Memory B cell (primary cell): Measurements from ENCODE around the gene EIF1AD.
"Not testable (repeated sequence)": the region's sequence is repeated elsewhere in the genome, so short reads cannot be mapped to it uniquely, and the experiment has no call there.

Source experiments
- ATAC-seq: fragments of 150-1000 bp; cut with Tn5 transposase; 2 replicates; pipeline ENCODE4 v1.10.0; 2021; ENCODE audit warnings: low read depth, mild to moderate bottlenecking, moderate library complexity
- DNase-seq, 2 donors: peaks; one replicate each; pipeline ENCODE4 v3.0.0; 2022; ENCODE audit warnings: low spot score in 2 of 2
- H3K27ac Mint-ChIP-seq: one replicate; pipeline ENCODE4 v1.8.0; 2022; ENCODE audit warnings: mild to moderate bottlenecking, moderate library complexity, mixed read lengths
- H3K27me3 Mint-ChIP-seq: one replicate; pipeline ENCODE4 v1.8.0; 2022; ENCODE audit warnings: mixed read lengths
- H3K36me3 Mint-ChIP-seq: one replicate; pipeline ENCODE4 v1.8.0; 2022; ENCODE audit warnings: mild to moderate bottlenecking, mixed read lengths
- H3K4me1 Mint-ChIP-seq: one replicate; pipeline ENCODE4 v1.8.0; 2022; ENCODE audit warnings: mixed read lengths
- H3K4me3 Mint-ChIP-seq: one replicate; pipeline ENCODE4 v1.8.0; 2022; ENCODE audit warnings: mild to moderate bottlenecking, moderate library complexity, mixed read lengths
- H3K9me3 Mint-ChIP-seq: one replicate; pipeline ENCODE4 v1.8.0; 2022; ENCODE audit warnings: mixed read lengths

EIF1AD gene

GRCh38 chr11:65960824-65961266, 41.1 kb downstream of the EIF1AD start:
- Mint-ChIP-seq H3K4me1 (peaks cover 32% of the 10 kb centered on the region), H3K4me3 (peak overlapping the region; percentile 98), H3K27ac (peak overlapping the region; percentile 96), H3K9me3 (no peaks in the 10 kb centered on the region), H3K36me3 (peaks cover 21% of the 10 kb centered on the region), H3K27me3 (no peaks in the 10 kb centered on the region)
- ATAC-seq: no peak
- DNase-seq: no peak

- Mint-ChIP-seq H3K27ac (no peak overlapping the region), H3K9me3 (no peaks in the 10 kb centered on the region), H3K27me3 (no peaks in the 10 kb centered on the region), H3K36me3 (peaks cover 9% of the 10 kb centered on the region), H3K4me3 (no peak overlapping the region), H3K4me1 (peaks cover 26% of the 10 kb centered on the region)
- ATAC-seq: no peak
- DNase-seq: no peak
Observed at GRCh38 chr11:65958774-65959420, 43.1 kb downstream of the EIF1AD start.

- no peak for ATAC-seq
- DNase-seq: no peak
- Mint-ChIP-seq H3K9me3 (no peaks in the 10 kb centered on the region), H3K27ac (no peak overlapping the region), H3K27me3 (no peaks in the 10 kb centered on the region), H3K4me3 (no peak overlapping the region), H3K36me3 (peaks cover 9% of the 10 kb centered on the region), H3K4me1 (peaks cover 26% of the 10 kb centered on the region)
Observed at GRCh38 chr11:65958291-65958690, 43.7 kb downstream of the EIF1AD start.

GRCh38 chr11:65954771-65955170, 47.2 kb downstream of the EIF1AD start:
- no peak overlapping the region for H3K4me3 Mint-ChIP-seq
- H3K27ac Mint-ChIP-seq: no peak overlapping the region
- no peaks in the 10 kb centered on the region for H3K9me3 Mint-ChIP-seq
- no peak for ATAC-seq
- peaks cover 10% of the 10 kb centered on the region for H3K4me1 Mint-ChIP-seq
- no peaks in the 10 kb centered on the region for H3K36me3 Mint-ChIP-seq
- no peak for DNase-seq
- no peaks in the 10 kb centered on the region for H3K27me3 Mint-ChIP-seq

- H3K9me3 Mint-ChIP-seq: no peaks in the 10 kb centered on the region
- H3K4me1 Mint-ChIP-seq: peaks cover 10% of the 10 kb centered on the region
- ATAC-seq: no peak
- no peak overlapping the region for H3K27ac Mint-ChIP-seq
- DNase-seq: no peak
- H3K36me3 Mint-ChIP-seq: no peaks in the 10 kb centered on the region
- no peaks in the 10 kb centered on the region for H3K27me3 Mint-ChIP-seq
- H3K4me3 Mint-ChIP-seq: no peak overlapping the region
Observed at GRCh38 chr11:65953471-65953870, 48.5 kb downstream of the EIF1AD start.

GRCh38 chr11:65952052-65952521, 49.9 kb downstream of the EIF1AD start:
- peaks cover 7% of the 10 kb centered on the region for H3K4me1 Mint-ChIP-seq

GRCh38 chr11:65951641-65952040, 50.3 kb downstream of the EIF1AD start:
- not testable (repeated sequence) for H3K4me1 Mint-ChIP-seq, DNase-seq, ATAC-seq, H3K36me3 Mint-ChIP-seq, H3K27me3 Mint-ChIP-seq, H3K27ac Mint-ChIP-seq, H3K9me3 Mint-ChIP-seq, H3K4me3 Mint-ChIP-seq

More at GRCh38 chr11:65952052-65952521, 49.9 kb downstream of the EIF1AD start:
- no peaks in the 10 kb centered on the region for H3K36me3 Mint-ChIP-seq
- no peaks in the 10 kb centered on the region for H3K27me3 Mint-ChIP-seq
- DNase-seq (no peak), ATAC-seq (no peak)
- H3K27ac Mint-ChIP-seq: no peak overlapping the region
- no peak overlapping the region for H3K4me3 Mint-ChIP-seq
- H3K9me3 Mint-ChIP-seq: no peaks in the 10 kb centered on the region

GRCh38 chr11:65950711-65951110, 51.2 kb downstream of the EIF1AD start:
- not testable (repeated sequence) for H3K27ac Mint-ChIP-seq, H3K9me3 Mint-ChIP-seq

GRCh38 chr11:65947603-65948125, 54.3 kb downstream of the EIF1AD start:
- H3K4me3 Mint-ChIP-seq: no peak overlapping the region
- H3K27ac Mint-ChIP-seq: no peak overlapping the region
- H3K4me1 Mint-ChIP-seq: no peaks in the 10 kb centered on the region
- ATAC-seq (no peak), DNase-seq (no peak)
- no peaks in the 10 kb centered on the region for H3K9me3 Mint-ChIP-seq
- H3K27me3 Mint-ChIP-seq: no peaks in the 10 kb centered on the region
- no peaks in the 10 kb centered on the region for H3K36me3 Mint-ChIP-seq

More at GRCh38 chr11:65950711-65951110, 51.2 kb downstream of the EIF1AD start:
- not testable (repeated sequence) for H3K4me3 Mint-ChIP-seq, ATAC-seq, H3K27me3 Mint-ChIP-seq, H3K36me3 Mint-ChIP-seq, DNase-seq, H3K4me1 Mint-ChIP-seq

- Mint-ChIP-seq H3K9me3 (no peaks in the 10 kb centered on the region), H3K4me1 (no peaks in the 10 kb centered on the region), H3K27me3 (no peaks in the 10 kb centered on the region), H3K4me3 (no peak overlapping the region), H3K27ac (no peak overlapping the region), H3K36me3 (no peaks in the 10 kb centered on the region)
- DNase-seq (no peak), ATAC-seq (no peak)
Observed at GRCh38 chr11:65947133-65947532, 54.8 kb downstream of the EIF1AD start.

GRCh38 chr11:65946655-65947054, 55.3 kb downstream of the EIF1AD start:
- no peak for DNase-seq
- Mint-ChIP-seq H3K36me3 (no peaks in the 10 kb centered on the region), H3K27ac (no peak overlapping the region), H3K27me3 (no peaks in the 10 kb centered on the region), H3K4me1 (peaks cover under 1% of the 10 kb centered on the region), H3K9me3 (no peaks in the 10 kb centered on the region), H3K4me3 (no peak overlapping the region)
- ATAC-seq: no peak
